GM12872 (cell line): ENCODE data around the gene MICU2.

ENCODE experiments used
- CTCF ChIP-seq: IDR thresholded peaks from 3 replicates; pipeline ENCODE4 v1.5.1; 2011; ENCODE audit warnings: low read depth, mild to moderate bottlenecking, low read length, moderate library complexity; ENCODE audit not compliant: insufficient read depth

Gene MICU2

GRCh38 chr13:21550918-21551317 is 53.1 kb downstream of the MICU2 start:
- no peak for TF ChIP-seq CTCF

- TF ChIP-seq CTCF: no peak
These were observed 54.3 kb downstream of the MICU2 start for GRCh38 chr13:21549633-21550032.

- TF ChIP-seq CTCF: no peak
These were observed 55.4 kb downstream of the MICU2 start for GRCh38 chr13:21548577-21548976.

GRCh38 chr13:21546372-21546771 is 57.6 kb downstream of the MICU2 start:
- TF ChIP-seq CTCF: no peak

GRCh38 chr13:21544515-21544914 is 59.5 kb downstream of the MICU2 start:
- TF ChIP-seq CTCF: no peak

GRCh38 chr13:21542563-21542962 is 61.4 kb downstream of the MICU2 start:
- no peak for TF ChIP-seq CTCF

GRCh38 chr13:21541980-21542379 is 62.0 kb downstream of the MICU2 start:
- TF ChIP-seq CTCF: no peak

- TF ChIP-seq CTCF: no peak
These were observed 62.7 kb downstream of the MICU2 start for GRCh38 chr13:21541271-21541670.
